Suprapubic skin (tissue), 4 donors: ENCODE data around the gene GLOD5.

Experiments used
- EP300 ChIP-seq: sonication (generic); formaldehyde crosslinking; IDR thresholded peaks from one replicate; pipeline ENCODE4 v1.6.1; 2017; ENCODE audit warnings: antibody characterized with exemption
- POLR2A ChIP-seq, 2 donors: fragments of 450-650 bp; IDR thresholded peaks; one replicate each; pipeline ENCODE4 v1.6.1; 2017; ENCODE audit warnings: antibody characterized with exemption in 2 of 2, mild to moderate bottlenecking in 2 of 2, moderate library complexity in 2 of 2
- POLR2AphosphoS5 ChIP-seq, 3 donors: sonication (generic); formaldehyde crosslinking; IDR thresholded peaks; one replicate each; pipeline ENCODE4 v1.6.1; 2017; ENCODE audit warnings: antibody characterized with exemption in 3 of 3
- TF ChIP-seq, protein P1 (sequence below), 2 donors: fragments of 200-600 bp in 1 of 2; fragments of 450-650 bp in 1 of 2; sonication (generic) in 1 of 2; IDR thresholded peaks; one replicate each; pipeline ENCODE4 v1.5.1; 2016 to 2019; ENCODE audit warnings: antibody characterized with exemption in 2 of 2, mild to moderate bottlenecking in 1 of 2, moderate library complexity in 1 of 2

DNA sequence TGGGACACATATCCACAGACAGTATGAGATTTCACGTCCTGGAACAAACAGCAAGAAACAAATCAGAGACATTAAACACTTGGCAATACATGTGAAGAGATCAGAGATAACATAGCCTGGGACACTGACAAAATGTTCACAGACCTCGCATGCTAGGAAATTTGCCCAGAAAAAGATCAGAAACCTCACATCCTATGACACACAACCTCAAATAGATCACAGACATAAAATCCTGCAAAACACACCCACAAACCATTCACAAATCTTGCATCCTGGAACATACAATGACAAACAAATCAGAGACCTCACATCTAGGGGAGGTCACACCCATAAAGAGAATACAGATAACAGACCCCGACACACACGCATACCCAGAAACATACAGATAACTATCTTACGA lies 47.0 kb upstream of the GLOD5 start:
- TF ChIP-seq, protein P1, sequence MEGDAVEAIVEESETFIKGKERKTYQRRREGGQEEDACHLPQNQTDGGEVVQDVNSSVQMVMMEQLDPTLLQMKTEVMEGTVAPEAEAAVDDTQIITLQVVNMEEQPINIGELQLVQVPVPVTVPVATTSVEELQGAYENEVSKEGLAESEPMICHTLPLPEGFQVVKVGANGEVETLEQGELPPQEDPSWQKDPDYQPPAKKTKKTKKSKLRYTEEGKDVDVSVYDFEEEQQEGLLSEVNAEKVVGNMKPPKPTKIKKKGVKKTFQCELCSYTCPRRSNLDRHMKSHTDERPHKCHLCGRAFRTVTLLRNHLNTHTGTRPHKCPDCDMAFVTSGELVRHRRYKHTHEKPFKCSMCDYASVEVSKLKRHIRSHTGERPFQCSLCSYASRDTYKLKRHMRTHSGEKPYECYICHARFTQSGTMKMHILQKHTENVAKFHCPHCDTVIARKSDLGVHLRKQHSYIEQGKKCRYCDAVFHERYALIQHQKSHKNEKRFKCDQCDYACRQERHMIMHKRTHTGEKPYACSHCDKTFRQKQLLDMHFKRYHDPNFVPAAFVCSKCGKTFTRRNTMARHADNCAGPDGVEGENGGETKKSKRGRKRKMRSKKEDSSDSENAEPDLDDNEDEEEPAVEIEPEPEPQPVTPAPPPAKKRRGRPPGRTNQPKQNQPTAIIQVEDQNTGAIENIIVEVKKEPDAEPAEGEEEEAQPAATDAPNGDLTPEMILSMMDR (IDR thresholded peaks at IDR 0.05): no peak
- TF ChIP-seq EP300 (no peak), POLR2A (IDR thresholded peaks at IDR 0.05) (no peak), POLR2AphosphoS5 (IDR thresholded peaks at IDR 0.05) (no peak)
